ENCODE data around the gene ADAM8. TPM values are rescaled to one million over a fixed set of nuclear protein-coding genes. Genes with fewer than 3 reads are reported as not detected.
A peak's percentile ranks its signal among the peaks of the same experiment; 100 is the strongest.

The ADAM8 gene
- total and polyA plus RNA-seq, 9 donors, result 0.48 to 5.9 (median 3.4) TPM

DNA sequence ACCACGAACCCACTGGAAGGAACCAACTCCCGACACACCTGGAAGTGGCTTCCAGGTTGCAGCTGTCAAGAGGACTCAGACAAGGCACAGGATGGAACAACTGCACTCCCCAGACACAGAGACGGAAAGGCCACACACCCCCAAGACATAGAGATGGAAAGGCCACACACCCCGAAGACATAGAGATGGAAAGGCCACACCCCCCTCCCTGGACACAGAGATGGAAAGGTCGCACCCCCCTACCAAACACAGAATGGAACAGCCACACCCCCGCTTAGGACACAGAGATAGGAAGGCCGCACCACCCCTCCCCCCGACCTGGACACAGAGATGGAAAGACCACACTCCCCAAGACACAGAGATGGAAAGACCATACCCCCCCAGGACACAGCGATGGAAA, 39.6 kb upstream of the ADAM8 start:
- Histone ChIP-seq H3K9me3 (no peaks in the 10 kb centered on the region), H3K4me3 (no peak overlapping the region), H3K27ac (no peak overlapping the region), H3K36me3 (no peaks in the 10 kb centered on the region), H3K27me3 (no peaks in the 10 kb centered on the region), H3K4me1 (ENCODE audit: insufficient read depth) (no peaks in the 10 kb centered on the region)
- WGBS, 3 donors, result 80 to 93% (median 87%) methylated on average over 9 of the region's 9 CpGs
- intact Hi-C loops (cut with DNase I), result loop anchor here in 1 of 4 donors (5.0 kb wide), 1 partner anchor 174 kb away; no protein-coding TSS in a partner anchor
- peak in 1 of 5 donors; percentile 24 for DNase-seq
- no peak for TF ChIP-seq POLR2A (IDR thresholded peaks at IDR 0.05)
- TF ChIP-seq, protein P1, sequence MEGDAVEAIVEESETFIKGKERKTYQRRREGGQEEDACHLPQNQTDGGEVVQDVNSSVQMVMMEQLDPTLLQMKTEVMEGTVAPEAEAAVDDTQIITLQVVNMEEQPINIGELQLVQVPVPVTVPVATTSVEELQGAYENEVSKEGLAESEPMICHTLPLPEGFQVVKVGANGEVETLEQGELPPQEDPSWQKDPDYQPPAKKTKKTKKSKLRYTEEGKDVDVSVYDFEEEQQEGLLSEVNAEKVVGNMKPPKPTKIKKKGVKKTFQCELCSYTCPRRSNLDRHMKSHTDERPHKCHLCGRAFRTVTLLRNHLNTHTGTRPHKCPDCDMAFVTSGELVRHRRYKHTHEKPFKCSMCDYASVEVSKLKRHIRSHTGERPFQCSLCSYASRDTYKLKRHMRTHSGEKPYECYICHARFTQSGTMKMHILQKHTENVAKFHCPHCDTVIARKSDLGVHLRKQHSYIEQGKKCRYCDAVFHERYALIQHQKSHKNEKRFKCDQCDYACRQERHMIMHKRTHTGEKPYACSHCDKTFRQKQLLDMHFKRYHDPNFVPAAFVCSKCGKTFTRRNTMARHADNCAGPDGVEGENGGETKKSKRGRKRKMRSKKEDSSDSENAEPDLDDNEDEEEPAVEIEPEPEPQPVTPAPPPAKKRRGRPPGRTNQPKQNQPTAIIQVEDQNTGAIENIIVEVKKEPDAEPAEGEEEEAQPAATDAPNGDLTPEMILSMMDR (IDR thresholded peaks at IDR 0.05), result no peak
- TF ChIP-seq EP300 (IDR thresholded peaks at IDR 0.05), result no peak

DNA sequence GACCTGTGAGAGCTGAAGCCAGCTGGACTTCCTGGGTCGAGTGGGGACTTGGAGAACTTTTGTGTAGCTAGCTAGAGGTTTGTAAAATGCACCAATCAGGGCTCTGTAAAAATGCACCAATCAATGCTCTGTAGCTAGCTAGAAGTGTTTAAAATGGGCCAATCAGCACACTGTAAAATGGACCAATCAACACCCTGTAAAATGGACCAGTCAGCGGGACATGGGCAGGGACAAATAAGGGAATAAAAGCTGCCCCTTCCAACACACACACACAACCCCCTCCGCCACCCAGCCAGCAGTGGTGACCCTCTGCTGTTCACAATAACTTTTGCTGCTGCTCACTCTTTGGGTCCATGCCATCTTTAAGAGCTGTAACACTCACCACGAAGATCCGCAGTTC, 39.2 kb upstream of the ADAM8 start:
- H3K4me3 ChIP-seq, result no peak overlapping the region
- no peaks in the 10 kb centered on the region for H3K9me3 ChIP-seq
- TF ChIP-seq, protein P1 (IDR thresholded peaks at IDR 0.05), result no peak
- TF ChIP-seq EP300 (IDR thresholded peaks at IDR 0.05) (no peak), POLR2A (IDR thresholded peaks at IDR 0.05) (no peak)
- no peak overlapping the region for H3K27ac ChIP-seq
- intact Hi-C loops (cut with DNase I), result loop anchor here in 1 of 4 donors (5.0 kb wide), 1 partner anchor 174 kb away; no protein-coding TSS in a partner anchor
- 78 to 81% (median 80%) methylated on average over 5 of the region's 5 CpGs for WGBS, 3 donors
- H3K36me3 ChIP-seq, result no peaks in the 10 kb centered on the region
- H3K27me3 ChIP-seq, result no peaks in the 10 kb centered on the region
- H3K4me1 ChIP-seq (ENCODE audit: insufficient read depth), result no peaks in the 10 kb centered on the region
- no peak for DNase-seq

DNA sequence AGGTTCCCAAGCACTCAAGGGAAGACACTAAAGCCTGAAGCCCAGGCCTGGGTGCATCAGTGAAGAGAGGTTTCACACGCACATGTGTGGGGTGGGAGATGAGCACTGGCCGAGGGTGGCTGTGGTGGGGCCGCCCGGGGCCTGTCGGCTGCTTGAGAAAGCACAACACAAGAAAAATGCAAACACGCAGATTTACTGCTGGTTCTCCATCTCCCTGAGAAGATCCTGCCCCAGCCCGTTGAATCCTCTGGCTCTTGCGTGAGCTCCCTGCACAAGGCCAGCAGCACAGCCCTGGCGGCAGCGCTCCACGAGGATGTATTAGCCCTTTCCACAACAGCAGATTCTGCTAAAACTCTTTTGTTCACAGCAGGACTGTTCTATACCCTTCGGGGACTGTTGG, 38.2 kb upstream of the ADAM8 start:
- Histone ChIP-seq H3K36me3 (no peaks in the 10 kb centered on the region), H3K27me3 (no peaks in the 10 kb centered on the region), H3K27ac (no peak overlapping the region), H3K4me3 (no peak overlapping the region), H3K9me3 (no peaks in the 10 kb centered on the region), H3K4me1 (ENCODE audit: insufficient read depth) (no peaks in the 10 kb centered on the region)
- DNase-seq, result peak in 1 of 5 donors; percentile 11
- TF ChIP-seq, protein P1 (IDR thresholded peaks at IDR 0.05), result no peak
- no peak for TF ChIP-seq EP300 (IDR thresholded peaks at IDR 0.05)
- TF ChIP-seq POLR2A (IDR thresholded peaks at IDR 0.05), result no peak
- 26 to 33% (median 28%) methylated on average over 12 of the region's 12 CpGs for WGBS, 3 donors
- intact Hi-C loops (cut with DNase I), result loop anchor here in 1 of 4 donors (5.0 kb wide), 1 partner anchor 173 kb away; no protein-coding TSS in a partner anchor

DNA sequence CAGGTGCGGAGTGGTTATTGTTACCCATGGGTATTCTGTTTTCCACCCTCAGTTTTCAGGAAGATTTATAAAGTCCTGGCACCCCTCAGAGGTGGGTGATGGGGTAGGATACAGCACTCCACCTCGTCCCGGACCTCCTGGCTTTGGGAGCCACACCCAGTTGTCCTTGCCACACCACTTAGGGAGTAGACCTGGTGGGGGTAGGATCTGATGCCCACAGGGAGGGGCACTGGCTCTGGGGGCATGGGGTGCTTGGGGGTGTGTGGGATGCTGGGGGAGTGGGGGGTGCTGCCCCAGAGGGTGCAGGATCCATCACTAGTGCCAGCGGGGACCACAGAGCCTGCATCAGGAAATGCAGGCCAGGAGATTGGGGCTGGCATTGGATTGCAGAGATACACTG, 36.5 kb upstream of the ADAM8 start:
- no peak overlapping the region for H3K27ac ChIP-seq
- no peaks in the 10 kb centered on the region for H3K9me3 ChIP-seq
- no peaks in the 10 kb centered on the region for H3K27me3 ChIP-seq
- TF ChIP-seq EP300 (IDR thresholded peaks at IDR 0.05) (no peak), POLR2A (IDR thresholded peaks at IDR 0.05) (no peak)
- TF ChIP-seq, protein P1 (IDR thresholded peaks at IDR 0.05), result no peak
- peaks cover 2% of the 10 kb centered on the region for H3K4me1 ChIP-seq (ENCODE audit: insufficient read depth)
- DNase-seq, result peak in 1 of 5 donors; percentile 18
- no peaks in the 10 kb centered on the region for H3K36me3 ChIP-seq
- no peak overlapping the region for H3K4me3 ChIP-seq
- WGBS, 3 donors, result 69 to 80% (median 72%) methylated on average over 4 of the region's 4 CpGs
- intact Hi-C loops (cut with DNase I), result no loop called here
